ENCODE measurements around the gene ORM2.

Gene ORM2

GRCh38 chr9:114350636-114351401 lies 21.1 kb downstream of the ORM2 start:
- no peak for TF ChIP-seq CTCF (conservative IDR thresholded peaks at IDR 0.05; ENCODE audit: low read length)
- DNase-seq (ENCODE audit: low read depth) = no peak
- H3K4me3 ChIP-seq (ENCODE audit: low read length) = no peak overlapping the region

DNA sequence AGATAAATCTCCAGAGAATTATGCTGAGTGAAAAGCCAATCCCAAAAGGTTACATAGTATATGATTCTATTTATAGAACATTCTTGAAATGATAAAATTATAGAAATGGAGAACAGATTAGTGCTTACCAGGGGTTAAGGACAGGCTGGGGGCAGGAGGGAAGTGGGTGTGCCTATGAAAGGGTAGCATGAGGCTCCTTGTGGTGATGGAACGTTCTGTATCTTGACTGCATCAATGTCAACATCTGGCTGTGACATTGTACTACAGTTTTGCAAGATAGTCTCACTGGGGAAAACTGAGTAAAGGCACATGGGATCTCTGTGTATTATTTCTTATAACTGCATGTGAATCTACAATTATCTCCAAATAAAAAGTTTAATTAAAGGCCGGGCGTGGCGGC lies 22.3 kb downstream of the ORM2 start:
- TF ChIP-seq CTCF (conservative IDR thresholded peaks at IDR 0.05; ENCODE audit: low read length) = no peak
- no peak for DNase-seq (ENCODE audit: low read depth)

GRCh38 chr9:114355821-114356220 lies 26.2 kb downstream of the ORM2 start:
- DNase-seq (ENCODE audit: low read depth) = no peak
- TF ChIP-seq CTCF (conservative IDR thresholded peaks at IDR 0.05; ENCODE audit: low read length) = no peak
- H3K4me3 ChIP-seq (ENCODE audit: low read length) = no peak overlapping the region

More for the DNA sequence above, 22.3 kb downstream of the ORM2 start:
- no peak overlapping the region for H3K4me3 ChIP-seq (ENCODE audit: low read length)

- H3K4me3 ChIP-seq (ENCODE audit: low read length) = no peak overlapping the region
- no peak for TF ChIP-seq CTCF (conservative IDR thresholded peaks at IDR 0.05; ENCODE audit: low read length)
- DNase-seq (ENCODE audit: low read depth) = no peak
These were observed 27.1 kb downstream of the ORM2 start for GRCh38 chr9:114356792-114357191.

DNA sequence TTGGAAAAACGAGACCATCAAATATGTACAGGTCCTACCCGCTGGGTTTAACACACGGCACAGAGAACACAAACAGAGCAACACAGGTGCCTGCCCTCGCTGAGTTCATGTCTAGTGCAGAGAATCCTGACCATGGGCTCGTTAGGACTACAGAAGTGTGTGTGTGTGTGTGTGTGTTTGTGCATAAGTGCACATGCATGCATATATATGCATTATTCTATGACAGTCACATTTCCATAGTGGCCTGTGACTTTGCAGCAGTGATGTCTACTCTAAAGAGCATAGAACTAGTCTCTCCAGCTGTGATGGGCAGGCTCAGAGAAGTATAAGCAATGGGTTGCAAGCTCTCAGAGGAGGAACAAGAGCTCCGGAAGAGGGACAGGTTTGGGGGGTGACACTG lies 27.7 kb downstream of the ORM2 start:
- TF ChIP-seq CTCF (conservative IDR thresholded peaks at IDR 0.05; ENCODE audit: low read length) = no peak
- no peak for DNase-seq (ENCODE audit: low read depth)
- no peak overlapping the region for H3K4me3 ChIP-seq (ENCODE audit: low read length)

DNA sequence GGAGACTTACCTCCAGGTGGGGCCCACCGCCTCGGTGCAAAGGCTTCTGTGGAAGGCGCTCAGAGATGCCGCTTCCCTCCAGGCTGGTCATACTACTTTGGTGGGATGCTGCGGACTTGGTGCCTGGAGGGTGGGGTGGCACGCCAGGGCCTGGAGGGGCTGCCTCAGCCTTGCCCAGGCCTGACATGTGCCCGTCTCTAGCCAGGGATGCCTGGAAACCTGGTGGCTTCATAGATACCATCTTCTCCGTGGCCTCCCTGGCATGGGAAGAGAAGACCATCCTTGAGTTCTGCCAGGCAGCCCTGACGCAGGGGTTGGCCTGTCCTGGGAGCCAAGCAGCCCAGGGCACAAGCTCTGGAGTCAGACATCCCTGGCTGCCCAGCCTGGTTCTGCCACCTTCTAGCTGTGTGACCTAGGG lies 28.3 kb downstream of the ORM2 start:
- no peak for TF ChIP-seq CTCF (conservative IDR thresholded peaks at IDR 0.05; ENCODE audit: low read length)
- H3K4me3 ChIP-seq (ENCODE audit: low read length) = no peak overlapping the region
- DNase-seq (ENCODE audit: low read depth) = no peak

DNA sequence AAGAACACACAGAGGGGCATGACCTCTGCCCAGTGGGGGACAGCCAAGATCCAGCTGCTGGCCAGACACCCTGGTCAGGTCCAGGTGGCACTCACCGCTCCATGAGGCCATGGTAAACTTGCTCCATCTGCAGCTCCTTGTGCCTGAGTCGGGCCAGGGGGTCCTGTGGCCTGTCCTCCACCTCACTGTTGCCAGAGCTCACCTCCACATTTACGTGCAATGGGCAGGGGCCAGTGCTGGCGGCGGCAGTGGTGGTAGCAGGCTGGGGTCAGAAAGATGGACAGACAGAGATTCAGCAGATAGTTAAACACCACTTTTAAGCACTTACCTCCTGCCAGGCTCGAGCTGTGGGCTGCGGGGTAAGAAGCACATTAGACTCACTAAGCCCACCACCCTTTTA lies 30.1 kb downstream of the ORM2 start:
- TF ChIP-seq CTCF (conservative IDR thresholded peaks at IDR 0.05; ENCODE audit: low read length) = no peak
- H3K4me3 ChIP-seq (ENCODE audit: low read length) = no peak overlapping the region
- no peak for DNase-seq (ENCODE audit: low read depth)

All from AG10803 (cell line).